ENCODE data around the gene NOX3. TPM values are rescaled to one million over a fixed set of nuclear protein-coding genes. Genes with fewer than 3 reads are reported as not detected.

NOX3 gene
- total and polyA plus RNA-seq, 2 of the 8 experiments (the other 6 are each of a cell fraction or from before 2014, with no cell fraction given): not detected

GRCh38 chr6:155409391-155409790 lies 46.2 kb downstream of the NOX3 start (continued):
- no peak for TF ChIP-seq ZNF274 (IDR thresholded peaks at IDR 0.05; ENCODE audit: borderline replicate concordance, extremely low read depth, low read length)
